GM12891 (cell line): ENCODE data around the gene FAT1.

Experiments
- DNase-seq: peaks from one replicate; pipeline ENCODE4 v3.0.0; 2011; ENCODE audit warnings: low spot score; ENCODE audit not compliant: insufficient read length
- FAIRE-seq: peaks from 2 replicates; lab custom pipeline; 2011; peaks lifted over from hg19 to GRCh38; lab: Jason Lieb, UNC
- PAX5 ChIP-seq: IDR thresholded peaks from 2 replicates; pipeline ENCODE4 v1.6.1; 2011; ENCODE audit warnings: low read length, moderate library complexity, mild to moderate bottlenecking; ENCODE audit not compliant: insufficient read depth, severe bottlenecking
- POLR2A ChIP-seq: IDR thresholded peaks from 2 replicates; pipeline ENCODE4 v1.6.1; 2011; ENCODE audit warnings: low read depth, low read length, control low read depth
- POLR2AphosphoS5 ChIP-seq: IDR thresholded peaks from 2 replicates; pipeline ENCODE4 v1.6.1; 2011; ENCODE audit warnings: low read depth, low read length, control low read depth
- POU2F2 ChIP-seq: IDR thresholded peaks from 2 replicates; pipeline ENCODE4 v1.6.1; 2011; ENCODE audit warnings: low read depth, mild to moderate bottlenecking, control low read depth, low read length, moderate library complexity
- SPI1 ChIP-seq: IDR thresholded peaks from 2 replicates; pipeline ENCODE4 v1.6.1; 2011; ENCODE audit warnings: low read depth, low read length, control low read depth
- TAF1 ChIP-seq: IDR thresholded peaks from 2 replicates; pipeline ENCODE4 v1.6.1; 2011; ENCODE audit warnings: low read depth, low read length, control low read depth

The FAT1 gene

DNA sequence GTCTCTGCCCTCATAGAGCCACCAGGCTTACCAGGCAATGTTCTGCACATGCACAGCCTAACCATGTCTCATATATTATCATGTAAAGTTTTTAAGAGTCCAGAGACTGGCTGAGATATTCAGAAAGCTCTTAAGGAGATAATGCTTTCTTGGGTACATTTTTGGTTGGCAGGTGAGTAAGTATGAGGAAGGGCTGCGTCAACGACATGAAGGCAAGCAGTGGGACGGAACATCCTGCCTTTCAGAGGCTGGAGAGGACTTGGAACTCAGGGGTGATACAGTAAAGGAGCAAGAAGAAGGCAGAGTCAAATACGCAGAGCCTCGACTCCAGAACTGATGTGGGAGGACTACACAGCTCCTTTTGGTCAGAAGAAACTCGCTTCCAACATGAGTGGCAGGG lies 93.5 kb downstream of the FAT1 start:
- FAIRE-seq (no peak), DNase-seq (no peak)

GRCh38 chr4:186628058-186628711 lies 95.5 kb downstream of the FAT1 start:
- TF ChIP-seq POU2F2, result no peak
- no peak for TF ChIP-seq POLR2AphosphoS5
- no peak for TF ChIP-seq SPI1
- DNase-seq (no peak), FAIRE-seq (no peak)

More for the DNA sequence above, 93.5 kb downstream of the FAT1 start:
- TF ChIP-seq POU2F2 (no peak), TAF1 (no peak), PAX5 (no peak), POLR2A (no peak)

GRCh38 chr4:186627226-186627865 lies 96.3 kb downstream of the FAT1 start:
- TF ChIP-seq POU2F2, result no peak
- TF ChIP-seq PAX5, result no peak
- TF ChIP-seq POLR2A, result no peak
- TF ChIP-seq TAF1, result no peak
- TF ChIP-seq POLR2AphosphoS5, result no peak
- TF ChIP-seq SPI1, result no peak
- no peak for DNase-seq
- FAIRE-seq, result no peak

- TF ChIP-seq PAX5 (no peak), SPI1 (no peak), TAF1 (no peak), POU2F2 (no peak), POLR2AphosphoS5 (no peak), POLR2A (no peak)
- DNase-seq (no peak), FAIRE-seq (no peak)
Observed at GRCh38 chr4:186624951-186625350, 98.7 kb downstream of the FAT1 start.

GRCh38 chr4:186623546-186623945 lies 100.1 kb downstream of the FAT1 start:
- FAIRE-seq, result no peak
- TF ChIP-seq POLR2AphosphoS5, result no peak
- no peak for TF ChIP-seq SPI1
- TF ChIP-seq PAX5, result no peak
- TF ChIP-seq POU2F2, result no peak
- no peak for TF ChIP-seq POLR2A
- no peak for TF ChIP-seq TAF1
- no peak for DNase-seq

- TF ChIP-seq POLR2AphosphoS5 (no peak), POU2F2 (no peak), TAF1 (no peak), PAX5 (no peak), POLR2A (no peak), SPI1 (no peak)
- no peak for DNase-seq
- no peak for FAIRE-seq
Observed at GRCh38 chr4:186622788-186623464, 100.7 kb downstream of the FAT1 start.

- FAIRE-seq (no peak), DNase-seq (no peak)
- TF ChIP-seq POLR2A (no peak), POU2F2 (no peak), POLR2AphosphoS5 (no peak), SPI1 (no peak), TAF1 (no peak), PAX5 (no peak)
Observed at GRCh38 chr4:186621959-186622553, 101.6 kb downstream of the FAT1 start.

- TF ChIP-seq POLR2A, result no peak
- TF ChIP-seq POLR2AphosphoS5, result no peak
- TF ChIP-seq POU2F2, result no peak
- TF ChIP-seq TAF1, result no peak
- no peak for TF ChIP-seq SPI1
- DNase-seq (no peak), FAIRE-seq (no peak)
Observed at GRCh38 chr4:186619088-186619487, 104.6 kb downstream of the FAT1 start.

DNA sequence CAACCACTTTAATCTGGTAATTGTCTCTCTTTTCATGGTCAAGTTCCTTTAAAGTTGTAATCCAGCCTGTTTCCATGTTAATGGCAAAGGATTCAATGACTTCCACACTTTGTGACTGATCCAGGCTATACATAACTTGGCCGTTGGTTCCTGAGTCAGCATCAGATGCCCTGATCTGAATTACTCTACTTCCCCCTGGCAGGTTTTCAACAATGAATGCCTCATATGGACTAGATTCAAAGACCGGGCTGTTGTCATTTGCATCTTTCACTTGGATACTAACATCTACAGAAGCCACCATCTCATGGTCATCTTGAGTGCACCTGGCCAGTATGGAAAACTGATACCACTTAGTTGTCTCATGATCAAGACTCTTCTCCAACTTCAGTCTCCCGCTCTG lies 105.7 kb downstream of the FAT1 start:
- TF ChIP-seq SPI1, result no peak
- TF ChIP-seq TAF1, result no peak
- no peak for TF ChIP-seq PAX5
- no peak for TF ChIP-seq POLR2AphosphoS5
- no peak for TF ChIP-seq POU2F2
- no peak for TF ChIP-seq POLR2A
- FAIRE-seq (no peak), DNase-seq (no peak)

- no peak for FAIRE-seq
- TF ChIP-seq PAX5 (no peak), POLR2A (no peak), POU2F2 (no peak), TAF1 (no peak)
- no peak for DNase-seq
Observed at GRCh38 chr4:186607490-186607889, 116.2 kb downstream of the FAT1 start.
